Epithelial cell of proximal tubule (primary cell): Measurements from ENCODE around the gene SAA1. TPM values are rescaled to one million over a fixed set of nuclear protein-coding genes. Genes with fewer than 3 reads are reported as not detected.
"Not testable (repeated sequence)": the region's sequence is repeated elsewhere in the genome, so short reads cannot be mapped to it uniquely, and the experiment has no call there.

Experiments used
- DNase-seq: peaks from one replicate; pipeline ENCODE4 v3.0.0-alpha.2; 2011; ENCODE audit warnings: low read depth
- H3K4me3 ChIP-seq: 2 replicates; pipeline ENCODE4 v1.5.1; 2011; ENCODE audit warnings: low read depth, mild to moderate bottlenecking, low read length
- total RNA-seq: library from RNA; depleted of rRNA; stranded (reverse); fragments of >200 nt; gene quantifications from 2 replicates; pipeline ENCODE4 v1.2.3, GENCODE V29; 2015
- TF ChIP-seq, protein P1 (sequence below): conservative IDR thresholded peaks from 2 replicates; pipeline ENCODE4 v1.5.1; 2012; ENCODE audit warnings: low read depth, mild to moderate bottlenecking, low read length

The SAA1 gene
- total RNA-seq, 1 donor from 2014 or later: 69.7 TPM

DNA sequence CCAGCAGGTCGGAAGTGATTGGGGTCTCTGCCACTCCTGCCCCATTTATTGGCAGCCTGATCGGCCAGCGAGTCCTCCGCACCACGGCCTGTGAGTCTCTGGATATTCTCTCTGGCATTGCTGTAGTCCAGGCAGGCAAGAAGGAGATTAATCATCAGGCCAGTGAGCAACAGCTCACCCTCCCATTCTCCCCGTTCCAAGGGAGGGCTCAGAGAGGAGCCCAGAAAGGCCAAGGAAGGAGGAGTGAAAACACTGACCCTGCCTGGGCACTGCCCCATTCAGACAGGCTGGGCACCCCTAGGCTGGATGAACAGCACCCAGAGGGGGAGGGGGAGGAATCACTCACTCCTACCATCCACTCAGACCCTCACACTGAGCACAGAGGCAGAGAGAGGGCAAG lies 20.7 kb upstream of the SAA1 start:
- no peak overlapping the region for H3K4me3 ChIP-seq
- TF ChIP-seq, protein P1, sequence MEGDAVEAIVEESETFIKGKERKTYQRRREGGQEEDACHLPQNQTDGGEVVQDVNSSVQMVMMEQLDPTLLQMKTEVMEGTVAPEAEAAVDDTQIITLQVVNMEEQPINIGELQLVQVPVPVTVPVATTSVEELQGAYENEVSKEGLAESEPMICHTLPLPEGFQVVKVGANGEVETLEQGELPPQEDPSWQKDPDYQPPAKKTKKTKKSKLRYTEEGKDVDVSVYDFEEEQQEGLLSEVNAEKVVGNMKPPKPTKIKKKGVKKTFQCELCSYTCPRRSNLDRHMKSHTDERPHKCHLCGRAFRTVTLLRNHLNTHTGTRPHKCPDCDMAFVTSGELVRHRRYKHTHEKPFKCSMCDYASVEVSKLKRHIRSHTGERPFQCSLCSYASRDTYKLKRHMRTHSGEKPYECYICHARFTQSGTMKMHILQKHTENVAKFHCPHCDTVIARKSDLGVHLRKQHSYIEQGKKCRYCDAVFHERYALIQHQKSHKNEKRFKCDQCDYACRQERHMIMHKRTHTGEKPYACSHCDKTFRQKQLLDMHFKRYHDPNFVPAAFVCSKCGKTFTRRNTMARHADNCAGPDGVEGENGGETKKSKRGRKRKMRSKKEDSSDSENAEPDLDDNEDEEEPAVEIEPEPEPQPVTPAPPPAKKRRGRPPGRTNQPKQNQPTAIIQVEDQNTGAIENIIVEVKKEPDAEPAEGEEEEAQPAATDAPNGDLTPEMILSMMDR: no peak
- DNase-seq: no peak

DNA sequence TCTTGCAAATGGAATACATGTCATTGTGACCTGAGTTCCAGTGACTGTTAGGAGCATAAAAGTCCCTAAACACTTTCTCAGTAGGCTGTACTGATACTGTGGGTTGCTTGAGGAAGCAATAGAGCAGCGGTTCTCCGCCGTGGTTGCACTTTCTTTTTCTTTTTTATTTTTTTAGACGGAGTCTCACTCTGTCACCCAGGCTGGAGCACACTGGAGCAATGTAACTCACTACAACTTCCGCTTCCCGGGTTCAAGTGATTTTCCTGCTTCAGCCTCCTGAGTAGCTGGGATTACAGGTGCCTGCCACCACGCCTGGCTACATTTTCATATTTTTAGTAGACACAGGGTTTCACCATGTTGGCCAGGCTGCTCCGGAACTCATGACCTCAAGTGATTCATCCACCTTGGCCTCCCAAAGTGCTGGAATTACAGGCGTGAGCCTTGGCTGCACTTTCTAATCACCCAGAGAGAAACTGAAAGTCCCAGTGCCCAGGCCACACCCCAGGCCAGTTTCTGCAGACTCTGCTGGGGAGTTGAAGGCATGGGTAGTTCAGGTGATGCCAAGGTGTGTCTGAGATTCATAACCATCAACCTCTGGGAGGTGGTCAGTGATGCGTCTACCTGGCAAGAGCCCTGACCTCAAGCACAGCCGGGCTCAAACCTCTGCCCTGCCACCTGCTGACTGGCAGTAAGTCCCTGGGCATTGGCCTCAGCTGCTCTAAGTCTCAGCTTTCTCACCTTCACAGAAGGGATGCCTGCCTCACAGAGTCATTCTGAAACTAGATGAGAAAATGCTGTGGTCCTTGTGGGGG lies 19.5 kb upstream of the SAA1 start:
- not testable (repeated sequence) for DNase-seq, H3K4me3 ChIP-seq

DNA sequence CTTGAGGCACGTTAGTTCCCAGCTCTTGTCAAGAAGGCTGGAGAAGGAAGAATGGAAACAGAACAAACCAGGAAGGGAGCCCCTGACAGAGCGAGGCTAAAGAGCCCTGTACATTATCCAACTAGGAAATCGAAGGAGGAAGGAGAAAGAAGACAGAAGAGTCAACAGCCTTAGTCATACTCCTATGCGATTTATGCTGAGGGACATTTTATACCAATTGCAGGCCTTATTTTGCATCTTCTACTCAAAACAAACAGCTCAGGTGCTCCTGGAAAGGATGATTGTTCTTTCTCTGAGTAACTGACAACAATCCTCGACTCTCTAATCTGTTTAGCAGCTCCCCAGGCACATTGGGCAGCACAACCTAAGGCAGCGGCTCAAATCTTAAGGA lies 18.9 kb upstream of the SAA1 start:
- not testable (repeated sequence) for DNase-seq, H3K4me3 ChIP-seq

DNA sequence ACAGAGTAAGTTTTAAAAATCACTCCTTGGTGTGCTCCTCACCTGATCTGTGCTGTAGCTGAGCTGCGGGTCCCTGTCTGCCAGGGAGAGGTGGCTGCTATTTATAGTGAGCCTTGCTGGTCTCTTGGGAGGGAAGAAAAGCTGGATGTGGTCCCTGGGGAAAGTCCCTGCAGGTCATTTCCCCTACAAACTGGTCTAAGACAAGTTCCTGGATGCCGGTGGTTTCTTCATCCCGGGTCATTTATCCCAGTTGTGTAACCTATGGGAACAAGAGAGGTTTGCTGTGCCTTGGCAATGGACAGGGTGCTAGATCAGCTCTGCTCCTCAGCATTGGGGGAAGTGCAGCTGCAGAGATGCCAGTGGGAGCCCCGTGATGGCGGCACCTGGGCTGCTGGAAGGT lies 17.5 kb upstream of the SAA1 start, which contains the start of gene SAA2:
Gene SAA2 (minus strand): TSS at position 108 of the 400 bp plus-strand sequence. CDS start 657 bp downstream, outside the sequence.
- H3K4me3 ChIP-seq: no peak within 1 kb of the TSS
- peak; percentile 47 for DNase-seq
- TF ChIP-seq, protein P1: no peak

DNA sequence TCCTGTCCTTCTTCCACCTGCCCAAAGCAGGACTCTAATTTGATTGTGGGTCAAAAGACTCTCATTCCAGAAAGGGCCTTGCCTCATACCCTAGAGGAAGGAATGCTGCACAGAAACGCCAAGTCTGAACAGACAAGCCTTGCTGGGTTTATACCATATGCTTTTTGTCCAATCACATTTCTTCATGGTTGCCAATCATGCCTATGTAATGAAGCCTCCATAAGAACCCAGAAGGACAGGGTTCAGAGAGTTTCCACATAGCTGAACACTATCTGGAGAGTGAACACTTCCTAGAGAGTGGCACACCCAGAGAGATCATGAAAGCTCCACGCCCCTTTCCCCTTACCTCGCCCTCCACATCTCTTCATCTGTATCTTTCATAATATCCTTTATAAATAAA lies 12.8 kb upstream of the SAA1 start:
- no peak overlapping the region for H3K4me3 ChIP-seq
- TF ChIP-seq, protein P1: peak; percentile 26
- no peak for DNase-seq

DNA sequence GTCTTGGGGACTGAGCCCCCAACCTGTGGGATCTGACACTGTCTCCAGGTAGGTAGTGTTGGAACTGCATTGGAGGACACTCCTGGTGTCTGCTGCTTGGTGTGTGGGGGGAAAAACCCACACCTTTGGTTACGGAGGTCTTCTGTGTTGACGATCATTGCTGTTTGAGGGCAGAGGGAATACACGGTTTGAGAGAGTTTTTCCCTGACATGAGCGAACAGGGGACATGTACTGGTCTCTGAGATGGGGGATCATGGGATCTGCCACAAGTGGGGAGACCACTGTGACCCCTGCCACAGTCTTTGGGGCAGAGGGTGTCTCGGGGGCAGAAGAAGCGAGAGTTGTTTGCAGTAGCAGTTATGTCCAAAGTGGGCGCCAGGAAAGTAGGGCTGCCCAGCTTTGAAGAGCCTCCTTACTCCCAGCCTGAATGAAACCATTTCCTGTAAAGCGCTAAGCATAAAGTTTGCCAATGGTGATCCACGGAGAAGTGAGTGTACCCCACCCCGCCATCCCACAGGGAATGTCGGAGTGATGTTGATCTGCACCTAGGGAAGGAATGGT lies 12.2 kb upstream of the SAA1 start:
- no peak overlapping the region for H3K4me3 ChIP-seq
- DNase-seq: no peak
- TF ChIP-seq, protein P1: no peak

DNA sequence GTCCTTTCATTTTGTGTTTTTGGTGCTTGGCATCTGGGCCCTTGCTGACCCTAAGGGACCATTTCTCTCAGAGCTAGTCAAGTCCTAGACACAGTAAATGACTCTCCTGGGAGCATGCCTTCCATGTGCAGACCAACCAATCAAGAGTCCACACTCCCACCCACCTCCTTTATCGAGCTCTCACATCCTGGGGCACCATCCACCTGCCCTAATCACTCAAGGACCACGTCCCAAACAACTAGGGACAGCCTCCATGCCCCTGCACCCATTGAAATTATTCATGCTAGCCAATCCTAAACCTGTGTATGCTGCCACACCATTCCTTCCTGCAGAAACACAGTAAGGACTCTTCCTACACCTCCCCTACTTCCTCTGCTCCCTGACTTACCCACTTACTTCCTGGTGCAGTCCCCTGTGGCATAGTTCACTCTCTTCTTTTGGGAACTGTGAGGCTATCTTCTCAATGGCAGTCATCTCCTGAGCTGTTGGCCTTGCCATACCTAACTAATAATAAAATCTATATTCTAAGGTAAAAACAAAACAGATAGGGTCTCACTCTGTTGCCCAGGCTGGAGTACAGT lies 11.2 kb upstream of the SAA1 start:
- H3K4me3 ChIP-seq: no peak overlapping the region
- DNase-seq: no peak
- TF ChIP-seq, protein P1: no peak

DNA sequence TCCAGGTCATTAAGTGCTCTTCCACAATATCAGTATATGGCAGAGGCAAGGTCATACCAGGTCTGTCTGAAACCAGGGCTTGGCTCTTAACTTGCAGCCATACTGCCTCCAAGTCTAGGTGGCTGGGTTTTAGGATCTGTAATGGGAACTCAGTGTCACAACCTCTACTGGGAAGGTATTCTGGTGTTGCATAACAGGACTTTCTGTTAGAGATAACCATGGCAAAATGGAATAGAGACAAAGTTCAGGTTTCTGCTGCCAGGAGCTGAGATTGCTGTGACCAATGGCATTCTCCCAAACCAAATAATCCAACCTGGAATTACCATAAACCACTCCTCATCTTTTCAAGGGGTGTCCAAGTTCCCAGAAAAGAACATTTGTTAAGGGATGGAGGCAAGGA lies 6.8 kb upstream of the SAA1 start:
- TF ChIP-seq, protein P1: no peak
- H3K4me3 ChIP-seq: no peak overlapping the region
- no peak for DNase-seq
